GM04504 (cell line): ENCODE measurements around the gene UBR2.
A peak's percentile ranks its signal among the peaks of the same experiment; 100 is the strongest.
"Not testable (repeated sequence)": the region's sequence is repeated elsewhere in the genome, so short reads cannot be mapped to it uniquely, and the experiment has no call there.

ENCODE experiments used
- DNase-seq: peaks from one replicate; pipeline ENCODE4 v3.0.0-alpha.2; 2012; ENCODE audit warnings: low read depth

UBR2 gene

DNA sequence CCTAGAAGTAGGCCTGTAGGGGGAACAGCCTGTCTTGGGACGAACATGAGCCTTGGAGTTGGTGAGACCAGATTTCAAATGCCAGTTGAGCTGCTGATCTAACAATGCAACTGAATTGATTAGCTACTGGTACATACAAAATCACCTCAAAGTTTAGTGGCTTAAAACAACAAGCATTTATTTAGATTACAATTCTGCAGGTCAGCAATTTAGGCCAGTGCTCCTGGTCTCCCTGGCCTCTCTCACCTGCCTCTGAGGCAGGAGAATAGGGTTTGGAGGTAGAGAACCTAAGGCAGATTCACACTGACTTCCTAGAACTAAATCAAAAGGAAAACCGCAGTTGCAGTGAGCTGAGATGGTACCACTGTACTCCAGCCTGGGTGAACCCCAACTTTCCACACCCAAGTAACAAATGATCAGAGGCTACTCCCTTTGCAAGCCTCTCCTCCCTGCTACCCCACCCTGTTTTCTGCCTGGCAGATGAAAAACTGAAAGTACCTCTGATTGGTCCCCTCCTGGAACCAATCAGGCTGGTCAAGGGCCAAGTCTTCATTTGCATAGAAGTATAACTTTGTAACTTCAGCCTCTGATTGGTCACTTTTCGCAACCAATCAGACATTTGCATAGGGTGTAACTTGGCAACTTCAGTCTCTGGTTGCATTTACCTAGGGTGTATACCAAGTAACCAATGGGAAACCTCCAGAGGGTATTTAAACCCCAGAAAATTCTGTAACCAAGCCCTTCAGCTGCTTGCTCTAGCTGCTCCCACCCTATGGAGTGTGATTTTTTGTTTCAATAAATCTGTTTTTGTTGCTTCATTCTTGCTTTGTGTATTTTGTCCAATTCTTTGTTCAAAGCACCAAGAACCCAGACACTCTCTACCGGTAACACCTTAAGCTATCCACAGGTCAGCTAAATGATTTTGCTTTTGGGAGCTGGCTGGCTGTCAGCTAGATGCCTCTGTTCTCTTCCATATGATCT lies 8.1 kb upstream of the UBR2 start:
- no peak for DNase-seq

DNA sequence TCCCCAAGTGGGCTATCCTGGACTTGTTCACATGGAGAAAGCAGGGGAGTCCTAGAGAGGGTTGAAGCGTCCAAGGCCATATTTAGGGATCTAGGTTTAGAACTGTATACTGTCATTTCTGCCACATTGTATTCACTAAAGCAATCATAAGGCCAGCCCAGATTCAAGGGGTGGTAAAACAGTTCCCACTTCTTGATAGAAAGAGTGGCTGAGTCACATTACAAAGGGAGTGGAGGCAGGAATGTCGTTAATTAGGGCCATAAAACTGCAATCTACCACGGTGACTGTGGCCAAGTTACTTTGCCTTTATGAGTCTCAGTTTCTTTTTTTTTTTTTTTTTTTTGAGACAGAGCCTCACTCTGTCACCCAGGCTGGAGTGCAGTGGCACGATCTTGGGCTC lies 7.4 kb upstream of the UBR2 start:
- peak; percentile 39 for DNase-seq

DNA sequence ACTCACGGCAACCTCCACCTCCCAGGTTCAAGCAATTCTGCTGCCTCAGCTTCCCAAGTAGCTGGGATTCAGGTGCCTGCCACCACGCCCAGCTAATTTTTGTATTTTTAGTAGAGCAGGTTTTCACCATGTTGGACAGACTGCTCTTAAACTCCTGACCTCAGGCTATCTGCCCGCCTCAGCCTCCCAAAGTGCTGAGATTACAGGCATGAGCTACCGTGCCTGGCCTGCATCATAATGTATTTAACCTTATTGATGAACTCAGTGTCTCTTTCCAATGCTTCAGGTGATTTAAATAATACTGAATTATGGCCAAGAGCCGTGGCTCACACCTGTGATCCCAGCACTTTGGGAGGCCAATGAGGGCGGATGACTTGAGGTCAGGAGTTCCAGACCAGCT lies 4.6 kb upstream of the UBR2 start:
- DNase-seq = not testable (repeated sequence)

DNA sequence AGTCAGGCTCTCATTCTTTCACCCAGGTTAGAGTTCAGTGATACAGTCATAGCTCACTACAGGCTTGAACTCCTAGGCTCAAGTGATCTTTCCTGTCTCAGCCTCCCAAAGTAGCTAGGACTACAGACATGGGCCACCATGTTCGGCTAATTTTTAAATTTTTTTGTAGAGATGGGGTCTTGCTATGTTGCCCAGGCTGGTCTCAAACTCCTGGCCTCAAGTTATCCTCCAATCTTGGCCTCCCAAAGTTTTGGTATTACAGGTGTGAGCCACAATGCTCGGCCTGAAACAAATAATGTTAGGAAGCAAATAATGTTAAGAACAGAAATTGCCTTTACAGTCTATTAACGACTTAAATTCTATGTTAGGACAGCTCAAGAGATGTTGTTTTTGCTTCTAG lies 1.8 kb upstream of the UBR2 start:
- DNase-seq = no peak

DNA sequence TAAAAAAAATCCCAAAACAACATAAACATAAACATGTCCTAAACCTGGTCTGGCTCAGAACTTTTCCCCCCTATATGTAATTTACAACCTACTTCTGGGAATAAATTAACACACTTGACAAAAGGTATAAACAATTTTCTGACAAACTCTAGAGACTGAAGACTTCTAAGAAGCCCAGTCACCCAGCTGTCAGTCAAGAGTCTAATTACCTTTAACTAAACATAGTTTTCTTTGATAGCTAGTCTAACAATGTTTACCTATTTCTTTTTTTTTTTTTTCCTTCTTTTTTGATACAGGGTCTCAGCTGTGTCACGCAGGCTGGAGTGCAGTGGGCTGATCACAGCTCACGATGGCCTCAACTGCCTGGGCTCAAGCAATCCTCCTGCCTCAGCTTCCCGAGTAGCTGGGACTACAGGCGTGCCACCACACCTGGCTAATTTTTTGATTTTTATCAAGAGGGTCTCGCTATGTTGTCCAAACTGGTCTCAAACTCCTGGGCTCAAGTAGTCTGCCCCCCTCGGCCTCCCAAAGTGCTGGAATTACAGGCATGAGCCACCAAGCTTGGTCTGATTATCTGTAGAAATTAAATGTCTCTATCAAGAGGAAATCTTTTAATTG lies 932 bp upstream of the UBR2 start:
- no peak for DNase-seq

DNA sequence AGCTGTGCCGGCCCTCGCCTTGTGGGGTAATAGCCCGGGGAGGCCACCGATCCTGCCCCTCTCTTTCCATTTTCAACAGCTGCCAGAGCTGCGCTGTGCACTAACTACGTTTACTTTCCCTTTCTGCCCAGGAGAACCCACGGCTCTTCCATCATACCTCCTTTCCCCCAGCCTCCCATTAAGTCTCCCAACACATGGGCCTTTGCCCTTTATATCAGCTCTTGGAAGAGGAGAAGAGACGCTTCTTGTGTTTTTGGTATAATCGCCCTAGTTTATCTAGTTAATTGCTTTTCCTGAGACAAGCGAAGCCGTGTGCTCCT lies 637 bp downstream of the UBR2 start:
- DNase-seq = no peak

DNA sequence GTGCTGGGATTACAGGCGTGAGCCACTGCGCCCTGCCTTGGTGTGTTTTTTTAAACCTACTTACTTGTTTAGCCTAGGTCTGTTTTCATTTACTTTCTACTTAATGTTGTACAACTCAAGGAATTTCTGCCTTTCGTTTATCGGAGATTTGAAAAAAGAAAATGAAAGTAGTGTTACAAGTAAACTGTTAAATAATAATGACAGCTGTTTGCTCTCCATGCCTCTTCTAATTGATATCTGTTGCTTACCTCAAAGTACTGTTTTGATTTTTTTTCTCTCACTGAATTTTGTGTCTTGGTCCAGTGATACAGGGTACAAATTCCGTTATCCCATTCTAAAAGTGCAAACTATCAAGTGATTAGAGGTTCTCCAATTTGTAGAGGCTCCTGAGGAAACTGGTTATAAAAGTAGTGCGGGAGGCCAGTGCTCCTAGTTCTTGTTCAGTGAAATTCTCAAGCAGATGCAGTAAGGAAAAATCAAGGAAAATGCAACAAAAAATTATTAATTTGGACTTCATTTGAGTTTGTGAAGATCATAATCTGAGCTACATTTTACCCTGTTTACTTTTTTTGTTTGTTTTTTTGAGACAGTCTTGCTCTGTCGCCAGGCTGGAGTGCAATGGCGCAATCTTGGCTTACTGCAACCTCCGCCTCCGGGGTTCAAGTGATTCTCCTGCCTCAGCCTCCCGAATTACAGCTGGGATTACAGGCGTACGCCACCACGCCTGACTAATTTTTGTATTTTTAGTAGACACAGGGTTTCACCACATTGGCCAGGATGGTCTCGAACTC lies 2.2 kb downstream of the UBR2 start:
- no peak for DNase-seq

DNA sequence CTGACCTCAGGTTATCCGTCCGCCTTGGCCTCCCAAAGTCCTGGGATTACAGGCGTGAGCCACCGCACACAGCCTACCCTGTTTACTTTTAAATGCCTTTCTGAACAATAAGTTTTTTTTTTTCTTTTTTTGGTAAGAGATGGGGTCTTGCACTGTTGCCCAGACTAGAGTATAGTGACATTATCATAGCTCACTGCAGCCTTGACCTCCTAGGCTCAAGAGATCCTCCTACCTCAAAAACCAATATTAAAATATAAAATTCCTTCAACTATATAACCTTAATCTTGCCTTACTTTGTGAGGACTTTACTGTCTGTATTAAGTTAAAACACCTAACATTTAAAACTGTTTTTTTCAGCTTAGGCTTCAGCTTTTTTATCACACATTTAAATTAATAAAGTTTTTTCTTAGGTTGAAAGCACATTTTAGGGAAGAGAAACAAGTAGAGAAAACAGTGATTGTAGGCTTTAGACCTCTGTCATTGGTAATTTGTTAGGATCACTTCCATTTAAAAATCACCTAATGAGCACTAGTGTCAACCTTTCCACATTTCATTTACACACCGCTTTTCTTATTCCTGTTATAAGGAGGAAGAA lies 2.9 kb downstream of the UBR2 start:
- DNase-seq = no peak

DNA sequence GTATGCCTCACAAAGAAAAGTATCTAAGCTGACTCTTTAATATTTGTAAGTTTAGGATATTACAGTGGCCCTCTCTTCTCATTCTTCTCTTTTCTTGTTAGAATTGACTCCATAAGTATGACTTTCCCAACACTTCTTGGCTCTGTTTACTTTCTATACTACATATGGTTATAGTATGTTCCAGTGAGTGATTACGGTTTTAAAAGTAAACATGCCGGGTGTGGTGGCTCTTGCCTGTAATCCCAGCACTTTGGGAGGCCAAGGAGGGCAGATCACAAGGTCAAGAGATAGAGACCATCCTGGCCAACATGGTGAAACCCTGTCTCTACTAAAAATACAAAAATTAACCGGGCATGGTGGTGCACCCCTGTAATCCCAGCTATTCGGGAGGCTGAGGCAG lies 3.4 kb downstream of the UBR2 start:
- DNase-seq = not testable (repeated sequence)

DNA sequence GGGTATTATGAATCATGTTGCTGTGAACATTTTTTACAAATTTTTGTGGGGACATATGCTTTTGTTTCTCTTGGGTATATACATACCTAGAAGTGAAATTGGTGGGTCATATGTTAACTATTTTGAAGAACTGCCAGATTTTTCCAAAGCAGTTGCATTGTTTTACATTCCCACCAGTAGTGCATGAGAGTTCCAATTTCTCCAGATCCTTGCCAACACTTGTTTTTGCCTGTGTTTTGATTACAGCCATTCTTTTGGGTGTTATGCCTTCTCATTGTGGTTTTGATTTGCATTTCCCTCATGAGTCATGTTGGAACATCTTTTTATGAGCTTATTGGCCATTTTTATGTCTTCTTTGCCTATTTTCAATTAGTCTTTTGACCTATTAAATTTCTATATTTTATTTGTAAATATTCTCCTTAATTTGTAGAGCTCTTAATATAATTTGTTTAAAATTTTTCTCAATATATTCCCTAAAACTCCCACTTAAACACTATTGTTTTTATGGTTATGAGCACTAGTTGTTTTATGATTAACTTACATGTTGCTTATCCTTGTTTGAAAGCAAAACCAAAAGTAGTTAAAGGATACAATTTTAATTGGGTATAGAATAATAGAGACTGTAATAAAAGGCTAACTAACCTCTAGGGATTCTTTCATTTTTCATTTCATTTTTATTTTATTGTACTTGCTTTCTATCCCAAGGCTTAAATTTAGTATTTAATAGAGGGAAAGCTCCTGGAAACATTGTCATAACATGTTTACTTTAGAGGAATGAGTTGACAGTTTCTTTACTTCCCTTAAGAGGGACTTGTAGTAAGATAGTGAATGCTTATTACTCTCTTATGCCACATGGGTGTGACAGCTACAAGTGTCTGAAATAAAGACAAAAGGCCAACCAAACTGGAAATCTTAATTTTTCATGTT lies 5.5 kb downstream of the UBR2 start:
- peak; percentile 89 for DNase-seq

DNA sequence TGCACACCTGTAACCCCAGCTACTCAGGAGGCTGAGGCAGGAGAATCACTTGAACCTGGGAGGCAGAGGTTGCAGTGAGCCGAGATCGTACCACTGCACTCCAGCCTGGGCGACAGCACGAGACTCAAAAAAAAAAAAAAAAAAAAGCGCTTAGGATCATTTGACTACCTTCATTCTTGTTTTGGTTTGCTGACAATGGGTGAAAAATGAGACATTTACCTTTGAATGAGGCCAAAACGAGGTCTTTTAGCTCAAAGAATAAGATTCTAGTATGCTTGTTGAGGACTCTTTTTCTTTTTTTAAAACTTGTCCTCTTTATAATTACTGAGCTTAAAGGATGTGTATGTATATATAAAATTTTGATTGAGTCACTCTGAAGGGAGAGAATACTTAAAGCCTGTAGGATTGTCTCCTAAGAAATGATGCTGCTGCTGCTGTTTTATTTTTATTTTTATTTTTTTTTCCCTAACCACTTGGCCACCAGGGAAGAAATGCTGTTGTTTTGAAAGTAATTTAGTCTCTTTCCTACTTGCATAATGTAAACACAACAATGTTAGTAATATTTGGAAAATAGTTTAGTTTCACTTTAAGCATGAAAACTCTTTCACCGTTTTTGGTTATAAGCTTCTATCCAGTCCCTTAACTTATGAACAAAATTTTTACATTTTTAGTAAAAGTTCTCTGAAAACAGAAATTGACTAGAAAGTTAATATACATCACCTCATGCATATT lies 7.9 kb downstream of the UBR2 start:
- DNase-seq = no peak

DNA sequence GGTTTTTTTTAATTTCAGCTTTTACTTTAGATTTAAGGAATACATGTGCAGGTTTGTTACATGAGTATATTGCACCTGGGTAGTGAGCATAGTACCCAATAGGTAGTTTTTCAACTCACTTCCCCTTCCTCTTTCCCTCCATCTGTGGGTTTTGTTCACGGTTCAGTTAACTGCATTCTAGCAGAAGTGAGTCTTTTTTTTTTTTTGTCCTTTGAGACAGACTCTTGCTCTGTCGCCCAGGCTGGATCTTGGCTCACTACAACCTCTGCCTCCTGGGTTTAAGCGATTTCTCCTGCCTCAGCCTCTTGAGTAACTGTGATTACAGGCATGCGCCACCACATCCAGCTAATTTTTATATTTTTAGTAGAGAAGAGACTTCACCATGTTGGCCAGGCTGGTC lies 8.7 kb downstream of the UBR2 start:
- DNase-seq = no peak

DNA sequence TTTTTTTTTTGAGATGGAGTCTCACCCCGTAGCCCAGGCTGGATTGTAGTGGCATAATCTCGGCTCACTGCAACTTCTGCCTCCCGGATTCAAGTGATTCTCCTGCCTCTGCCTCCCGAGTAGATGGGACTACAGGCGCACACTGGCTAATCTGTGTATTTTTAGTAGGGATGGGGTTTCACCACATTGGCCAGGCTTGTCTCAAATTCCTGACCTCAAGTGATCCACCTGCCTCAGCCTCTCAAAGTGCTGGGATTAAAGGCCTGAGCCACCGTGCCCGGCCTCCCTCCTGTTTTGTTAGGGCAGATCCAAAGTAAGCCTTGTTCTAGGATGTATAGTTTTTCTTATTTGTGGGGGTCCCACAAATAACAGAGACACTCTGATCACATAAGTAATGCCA lies 12.7 kb downstream of the UBR2 start:
- DNase-seq = not testable (repeated sequence)

DNA sequence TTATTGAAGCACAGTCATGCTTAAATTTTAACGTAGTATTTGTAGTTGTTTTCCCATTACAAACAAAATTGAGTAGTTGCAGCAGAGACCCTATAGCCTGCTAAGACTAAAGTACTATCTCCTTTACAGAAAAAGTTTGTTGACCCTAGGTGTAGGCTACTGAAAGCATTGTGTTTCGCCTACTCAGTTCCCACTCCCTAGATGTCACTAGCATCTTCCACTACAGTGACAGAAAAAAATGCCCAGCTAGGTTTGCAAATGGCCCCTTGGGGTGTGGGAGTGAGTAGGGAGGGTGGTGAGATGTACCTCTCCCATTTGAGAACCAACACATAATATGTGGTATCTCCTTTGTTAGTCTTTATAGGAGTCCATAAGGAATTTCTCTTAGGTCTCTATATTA lies 34.5 kb downstream of the UBR2 start:
- no peak for DNase-seq

DNA sequence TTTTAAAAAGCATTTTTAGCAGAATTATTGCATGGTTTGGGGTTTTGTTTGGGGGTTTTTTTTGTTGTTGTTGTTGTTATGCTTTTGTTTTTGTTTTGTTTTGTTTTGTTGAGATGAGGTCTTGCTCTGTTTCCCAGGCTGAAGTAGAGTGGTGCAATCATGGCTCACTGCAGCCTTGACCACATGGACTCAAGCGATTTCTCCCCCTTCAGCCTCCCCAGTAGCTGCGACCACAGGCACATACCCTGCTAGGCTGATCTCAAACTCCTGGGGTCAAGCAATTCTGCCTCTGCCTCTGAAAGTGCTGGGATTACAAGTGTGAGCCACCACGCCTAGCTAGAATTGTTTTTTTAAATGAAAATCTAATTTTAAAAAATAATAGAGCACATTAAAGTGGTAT lies 35.7 kb downstream of the UBR2 start:
- DNase-seq = no peak

DNA sequence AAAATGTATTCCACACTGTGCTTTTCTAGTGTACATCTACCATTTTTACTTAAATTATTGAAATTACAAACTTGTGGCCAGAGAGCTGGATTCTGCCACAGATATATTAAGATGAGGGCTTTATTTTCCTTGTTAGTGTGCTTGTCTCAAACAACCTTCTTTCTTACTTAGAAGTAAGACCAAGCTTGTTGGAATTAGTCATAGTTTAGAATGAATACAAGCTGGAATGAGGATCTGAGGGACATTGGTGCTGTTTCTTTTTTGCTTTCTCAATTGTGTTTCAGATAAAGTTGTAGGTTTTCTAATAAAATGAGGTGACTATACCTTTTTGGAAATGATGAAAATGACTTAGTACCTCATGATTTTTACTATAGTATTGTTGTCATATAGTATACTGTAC lies 40.3 kb downstream of the UBR2 start:
- no peak for DNase-seq

DNA sequence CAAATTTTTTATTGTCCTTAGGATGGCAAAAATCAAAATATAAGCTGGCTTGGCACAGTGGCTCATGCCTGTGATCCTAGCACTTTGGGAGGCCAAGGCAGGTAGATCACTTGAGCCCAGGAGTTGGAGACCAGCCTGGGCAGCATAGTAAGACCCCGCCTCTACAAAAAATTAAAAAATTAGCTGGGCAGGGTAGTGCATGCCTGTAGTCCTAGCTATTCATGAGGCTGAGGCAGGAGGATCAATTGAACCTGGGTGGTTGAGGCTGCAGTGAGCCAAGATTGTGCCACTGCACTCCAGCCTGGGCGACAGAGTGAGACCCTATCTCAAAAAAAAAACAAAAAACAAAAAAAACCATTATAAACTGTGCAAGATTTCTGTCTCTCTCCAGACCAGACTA lies 40.9 kb downstream of the UBR2 start:
- DNase-seq = not testable (repeated sequence)

DNA sequence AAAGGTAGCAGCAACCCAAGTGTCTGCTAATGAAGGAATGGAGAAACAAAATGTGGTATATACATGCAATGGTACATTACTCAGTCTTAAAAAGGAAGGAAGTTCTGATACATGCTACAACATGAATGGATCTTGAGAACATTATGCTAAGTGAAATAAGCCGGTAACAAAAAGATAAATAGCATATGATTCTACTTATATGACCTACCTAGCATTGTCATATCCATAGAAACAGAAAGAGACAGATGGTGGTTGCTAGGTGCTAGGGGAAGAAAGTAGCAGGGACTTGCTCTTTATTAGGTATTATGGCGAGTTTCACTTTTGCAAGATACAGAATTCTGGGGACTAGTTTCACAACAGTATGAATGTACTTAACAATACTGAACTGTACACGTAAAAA lies 46.6 kb downstream of the UBR2 start:
- DNase-seq = no peak

DNA sequence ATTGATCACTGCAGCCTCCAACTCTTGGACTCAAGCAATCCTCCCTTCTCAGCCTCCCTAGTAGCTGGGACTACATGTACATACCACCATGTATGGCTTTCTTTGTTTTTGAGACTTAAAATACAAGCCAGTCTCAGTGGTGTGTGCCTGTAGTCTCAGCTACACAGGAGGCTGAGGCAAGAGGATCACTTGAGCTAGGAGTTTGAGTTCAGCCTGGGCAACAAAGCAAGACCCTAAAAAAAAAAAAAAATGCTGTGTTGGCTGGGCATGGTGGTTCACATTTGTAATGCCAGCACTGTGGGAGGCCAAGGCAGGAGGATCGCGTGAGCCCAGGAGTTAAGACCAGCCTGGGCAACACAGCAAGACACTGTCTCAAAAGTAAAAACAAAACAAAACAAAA lies 51.7 kb downstream of the UBR2 start:
- DNase-seq = no peak

DNA sequence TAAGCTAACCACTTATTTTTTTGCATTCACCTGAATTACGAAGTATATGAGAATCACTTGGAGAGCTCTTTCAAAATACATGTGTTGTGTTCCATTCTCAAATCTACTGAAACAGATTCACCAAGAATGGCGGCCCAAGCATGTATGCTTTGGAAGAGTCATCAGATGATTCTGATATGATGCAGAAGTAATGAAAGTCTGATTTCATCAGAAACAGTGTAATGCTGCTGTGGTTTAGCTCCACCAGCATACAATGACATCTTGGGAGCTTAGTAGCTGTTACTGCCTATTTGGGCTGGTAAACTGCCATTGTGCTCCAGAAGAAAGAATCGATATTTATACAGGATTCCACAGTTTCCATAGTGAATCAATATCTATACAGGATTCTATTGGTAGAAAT lies 52.9 kb downstream of the UBR2 start:
- no peak for DNase-seq

DNA sequence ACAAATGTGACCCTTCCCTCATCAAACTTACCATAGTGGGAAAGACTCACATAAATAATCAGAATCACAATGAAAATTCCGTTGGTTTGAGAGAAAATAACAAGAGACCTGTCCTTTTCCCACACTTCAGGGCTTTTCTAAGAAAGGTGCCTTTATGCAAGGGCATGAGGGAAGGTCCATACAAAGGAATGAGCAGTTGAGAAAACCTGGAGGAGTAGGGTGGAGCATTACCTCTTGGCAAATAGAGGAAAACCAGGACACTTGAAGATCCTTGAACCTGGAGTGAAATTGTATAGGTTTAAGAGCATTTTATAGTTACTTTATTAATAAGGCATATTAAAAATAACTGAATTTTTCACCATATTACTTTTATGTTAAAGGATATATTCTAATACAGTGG lies 54.3 kb downstream of the UBR2 start:
- DNase-seq = no peak
